GM21529 (cell line): ENCODE results near the gene COL1A2.

ENCODE experiments used
- ATAC-seq: cut with Tn5 transposase; IDR thresholded peaks from one replicate; pipeline ENCODE4 v1.9.1; 2021; ENCODE audit not compliant: unreplicated experiment

COL1A2 gene

DNA sequence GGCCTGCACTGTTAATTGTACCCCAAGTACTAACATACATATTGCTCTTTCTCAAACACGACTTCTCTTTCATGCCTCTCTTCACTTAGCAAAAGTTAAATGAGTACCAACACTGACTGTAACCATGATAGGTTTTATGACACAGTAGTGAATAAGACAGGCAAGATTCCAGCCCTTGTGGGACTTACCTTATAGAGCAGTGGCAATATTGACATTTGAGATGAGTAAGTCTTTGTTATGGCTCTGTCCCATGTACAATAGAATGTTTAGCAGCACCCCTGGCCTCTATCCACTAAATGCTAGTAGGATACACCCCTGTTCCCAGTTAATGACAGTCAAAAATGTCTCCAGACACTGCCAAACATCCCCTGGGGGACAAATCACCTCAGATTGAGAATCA is 11.9 kb upstream of the COL1A2 start:
- no peak for ATAC-seq

DNA sequence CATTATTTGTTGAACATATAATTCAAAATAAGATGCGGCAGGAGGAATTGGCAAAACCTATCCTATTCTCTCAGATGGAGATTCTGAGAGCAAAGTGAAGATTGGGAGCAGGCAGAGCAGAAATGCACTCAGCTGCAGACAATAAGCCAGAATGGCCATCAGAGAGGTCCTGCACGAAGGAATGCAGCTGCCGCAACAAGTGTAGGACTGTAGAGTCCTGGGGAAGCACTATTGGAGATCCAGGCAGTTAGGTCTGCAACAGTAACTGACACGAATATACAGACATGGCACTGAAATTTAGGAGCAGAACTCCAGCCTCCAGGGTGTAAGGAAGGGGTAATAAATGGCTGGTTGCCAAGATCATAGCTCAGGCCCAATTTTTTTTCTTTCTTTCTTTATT is 10.4 kb upstream of the COL1A2 start:
- no peak for ATAC-seq

DNA sequence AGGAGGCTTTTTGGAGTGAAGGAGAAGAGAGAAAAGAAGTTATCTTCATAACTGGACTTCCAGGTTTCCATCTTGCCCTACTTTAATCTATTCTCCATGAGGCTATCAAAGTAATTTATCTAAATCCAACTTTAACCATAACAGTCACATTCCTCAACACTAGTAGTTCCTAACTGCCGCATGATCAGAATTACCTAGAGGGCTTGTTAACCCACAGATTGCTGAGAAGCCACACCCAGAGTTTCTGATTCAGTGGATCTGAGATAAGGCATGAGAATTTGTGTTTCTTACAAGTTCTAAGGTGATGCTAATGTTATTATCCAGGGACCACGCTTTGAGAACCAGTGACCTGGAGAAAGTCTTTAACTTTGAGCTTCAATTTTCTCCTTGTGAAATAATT is 8.3 kb upstream of the COL1A2 start:
- no peak for ATAC-seq

DNA sequence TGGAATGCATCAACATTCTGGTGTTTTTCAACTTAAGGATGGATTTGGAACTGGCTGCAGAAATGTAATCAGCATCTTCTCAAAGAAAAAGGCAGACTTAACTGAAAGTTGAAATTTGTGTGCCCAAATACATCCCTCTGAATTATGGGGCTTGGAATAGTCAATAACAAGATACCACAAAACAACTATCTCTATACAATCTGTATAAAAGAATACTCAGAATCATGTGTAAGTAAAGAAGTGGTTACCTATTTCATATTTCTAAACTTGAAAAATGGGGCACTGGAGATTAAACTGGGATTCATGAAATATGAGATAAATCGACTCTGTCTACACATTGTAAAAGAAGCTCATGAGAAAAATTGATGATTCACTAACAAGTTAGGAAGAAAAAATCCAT is 6.2 kb upstream of the COL1A2 start:
- ATAC-seq: no peak

DNA sequence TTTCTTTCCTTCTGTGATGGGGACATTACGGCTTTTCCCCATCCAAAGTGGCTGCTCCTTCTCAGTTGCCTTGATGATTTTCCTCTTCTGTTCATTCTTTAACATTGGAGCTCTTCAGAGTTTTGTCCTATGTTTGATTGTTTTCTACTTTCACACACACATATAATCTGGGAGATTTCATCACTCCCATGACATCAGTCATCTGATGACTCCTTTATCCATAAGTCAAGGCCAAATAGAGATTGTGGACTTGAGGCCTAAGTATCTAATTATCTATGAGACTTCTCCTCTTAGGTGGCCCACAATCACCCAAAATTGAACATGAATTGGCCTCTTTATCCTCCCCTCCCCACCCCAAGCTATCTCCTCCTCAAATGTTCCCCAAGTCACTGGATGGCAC is 5.3 kb upstream of the COL1A2 start:
- no peak for ATAC-seq

DNA sequence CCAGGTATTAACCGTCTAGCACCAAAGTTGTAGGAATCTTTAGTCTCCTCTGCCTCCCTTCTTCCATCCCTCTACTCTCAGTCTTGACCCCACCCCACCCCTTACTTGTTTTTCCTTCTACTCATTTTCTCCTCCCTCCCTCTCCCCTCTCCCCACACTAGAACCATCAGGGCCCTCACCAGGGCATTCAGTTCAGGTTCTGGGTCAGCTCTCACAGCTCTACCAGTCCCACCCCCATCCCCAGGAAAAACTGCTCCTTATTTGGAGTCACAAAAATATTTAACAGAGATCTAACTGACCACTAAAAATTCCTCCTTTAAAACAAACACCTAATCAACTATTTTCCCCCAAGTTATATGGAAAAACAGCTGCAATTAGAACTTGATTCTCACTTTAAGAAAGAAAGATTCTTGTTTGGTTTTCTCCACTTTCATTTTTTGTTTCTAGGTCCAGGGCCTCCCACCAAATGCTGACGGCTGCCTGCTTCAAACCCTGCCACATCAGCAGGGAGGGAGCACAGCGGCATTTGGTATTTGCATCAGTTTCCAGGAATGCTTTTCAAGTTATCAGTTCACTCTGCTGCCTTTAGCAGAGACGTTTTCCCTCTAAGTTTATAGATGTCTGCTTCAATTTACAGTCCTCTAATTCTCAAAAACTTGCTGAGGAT is 2.8 kb upstream of the COL1A2 start:
- ATAC-seq: no peak

DNA sequence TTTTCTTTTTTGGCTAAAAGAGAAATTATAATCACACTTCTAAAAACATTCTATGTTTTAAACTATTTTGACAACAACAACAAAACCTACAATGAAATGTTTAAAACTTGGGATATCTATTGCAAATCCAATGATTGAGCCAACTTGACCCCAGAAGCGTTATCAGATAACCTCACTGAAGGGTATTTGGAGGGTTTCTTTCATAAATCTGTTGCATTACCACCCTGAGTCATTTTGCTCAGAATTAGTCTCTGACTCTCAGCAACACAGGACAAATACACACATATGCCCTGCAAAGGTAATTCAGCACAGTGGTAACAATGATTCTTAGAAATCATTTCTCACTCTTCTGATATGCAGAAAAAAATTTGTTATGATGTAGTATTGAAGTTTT is 2.3 kb upstream of the COL1A2 start:
- ATAC-seq: no peak

DNA sequence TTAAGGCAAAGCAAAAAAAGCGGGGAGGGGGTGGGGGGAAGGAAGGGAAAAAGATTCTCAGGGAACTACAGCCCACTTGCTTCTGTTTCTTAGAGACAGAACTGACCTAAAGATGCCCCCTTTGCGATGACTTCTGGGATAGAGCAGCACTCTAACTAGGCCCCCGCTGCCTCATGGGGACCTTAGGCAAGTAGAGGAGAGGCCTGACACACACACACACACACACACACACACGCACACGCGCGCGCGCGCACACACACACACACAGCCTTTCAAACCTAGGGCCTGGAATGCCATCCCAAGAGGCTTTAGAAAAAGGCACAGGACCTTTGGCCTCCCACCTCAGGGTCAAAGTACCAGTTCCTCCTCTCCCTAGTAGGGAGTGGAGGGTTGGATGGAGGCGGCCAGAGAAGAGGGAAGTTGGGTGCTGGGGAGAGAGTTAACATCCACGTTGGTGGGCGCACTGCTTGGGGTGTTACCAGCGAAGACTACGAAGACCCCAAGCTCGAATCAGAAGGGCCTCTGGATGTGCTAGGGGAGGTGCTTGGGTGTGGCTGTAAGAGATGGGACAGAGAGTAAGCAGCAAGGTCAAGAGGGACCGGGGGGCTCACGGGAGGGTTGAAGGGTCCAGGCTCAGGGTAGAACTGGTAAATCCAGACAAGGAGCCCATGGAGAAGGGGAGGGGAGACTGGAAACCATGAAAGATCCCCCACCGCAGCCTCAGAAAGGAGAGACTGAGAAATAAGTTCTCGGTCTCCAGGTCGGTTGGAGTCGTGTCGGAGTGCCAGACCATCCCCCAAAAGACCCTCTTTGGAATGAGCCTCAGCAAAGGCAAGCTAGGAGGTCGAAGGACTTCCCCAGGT is 1.2 kb upstream of the COL1A2 start:
- ATAC-seq: no peak

DNA sequence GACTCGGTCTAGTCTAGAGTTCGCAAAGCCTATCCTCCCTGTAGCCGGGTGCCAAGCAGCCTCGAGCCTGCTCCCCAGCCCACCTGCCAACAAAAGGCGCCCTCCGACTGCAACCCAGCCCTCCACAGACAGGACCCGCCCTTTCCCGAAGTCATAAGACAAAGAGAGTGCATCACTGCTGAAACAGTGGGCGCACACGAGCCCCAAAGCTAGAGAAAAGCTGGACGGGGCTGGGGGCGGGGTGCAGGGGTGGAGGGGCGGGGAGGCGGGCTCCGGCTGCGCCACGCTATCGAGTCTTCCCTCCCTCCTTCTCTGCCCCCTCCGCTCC is 622 bp upstream of the COL1A2 start:
- no peak for ATAC-seq

DNA sequence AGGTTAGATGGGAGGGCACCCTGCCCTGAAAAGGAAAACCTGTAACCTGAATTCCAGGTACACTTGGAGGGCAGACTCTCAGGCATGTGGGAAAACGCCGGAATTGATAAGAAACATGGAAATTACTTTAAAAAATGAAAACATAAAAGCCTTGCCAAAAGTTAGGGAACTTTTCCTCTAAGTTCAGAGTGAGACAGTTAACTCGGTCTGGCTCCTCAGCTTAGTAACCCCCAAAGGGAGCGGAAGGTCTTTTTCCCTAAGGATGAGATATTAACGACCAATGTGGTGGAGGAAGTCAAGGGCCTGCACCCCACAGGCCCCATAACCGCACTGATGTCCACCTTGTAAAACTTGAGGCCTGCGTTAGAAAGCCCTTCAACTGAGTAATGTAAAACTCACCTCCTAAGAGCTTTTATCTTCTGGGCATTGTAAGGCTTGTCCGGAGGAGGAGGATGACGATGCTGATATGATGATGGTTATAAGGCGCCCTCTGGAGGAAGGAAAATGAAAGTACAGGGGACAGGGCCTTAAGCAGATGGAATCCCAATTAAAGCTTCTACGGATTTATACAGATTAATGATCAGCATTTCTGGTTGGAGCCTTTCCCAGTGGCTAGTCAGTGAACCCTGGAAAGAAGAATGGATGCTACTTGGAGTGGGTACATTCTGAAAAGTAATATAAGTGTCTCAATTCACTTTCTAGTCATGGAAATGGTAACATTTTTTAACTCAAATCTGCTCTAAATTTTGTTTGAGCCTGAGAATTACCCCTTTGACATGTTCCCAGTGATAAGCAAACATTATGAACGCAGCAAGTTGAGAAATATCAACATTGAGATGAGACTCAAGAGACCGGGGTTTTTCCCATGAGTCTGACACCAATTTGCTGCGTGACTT is 694 bp downstream of the COL1A2 start:
- ATAC-seq: peak; percentile 90

DNA sequence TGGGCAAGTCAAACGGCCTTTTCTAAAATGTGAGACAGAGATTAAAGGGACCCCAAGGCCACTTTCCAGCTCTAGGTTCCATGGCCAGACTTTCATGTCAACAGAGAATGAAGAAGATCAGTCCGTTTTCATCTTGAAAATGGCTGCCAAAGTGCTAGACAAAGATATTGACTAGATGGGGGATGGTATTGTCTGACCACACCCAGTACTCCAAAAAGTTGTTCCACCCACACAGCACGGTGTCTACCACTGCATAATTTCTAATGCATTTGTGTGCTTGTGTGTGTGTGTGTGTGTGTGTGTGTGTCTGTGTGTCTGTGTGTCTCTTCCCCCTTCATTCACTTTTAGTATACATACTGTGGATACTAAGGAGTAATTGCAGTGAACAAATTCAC is 1.3 kb downstream of the COL1A2 start:
- ATAC-seq: no peak

DNA sequence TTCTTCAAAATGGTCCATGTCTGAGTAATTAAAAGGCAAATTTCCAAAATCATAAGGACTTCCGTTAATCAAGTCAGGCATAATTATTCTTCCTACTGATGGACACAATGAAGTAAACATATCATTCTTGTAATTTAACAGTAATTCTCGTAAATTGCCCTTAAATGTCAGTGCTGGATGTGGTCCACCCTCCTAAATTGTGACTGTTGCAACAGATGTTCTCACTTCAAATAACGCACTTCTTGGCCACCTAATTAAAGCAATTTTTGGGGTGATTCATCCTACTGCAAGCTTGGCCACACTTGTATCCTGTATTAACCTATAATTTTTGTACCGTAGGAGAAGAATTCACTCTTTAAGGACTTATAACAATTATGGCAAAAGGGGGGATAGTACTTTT is 1.9 kb downstream of the COL1A2 start:
- ATAC-seq: no peak

DNA sequence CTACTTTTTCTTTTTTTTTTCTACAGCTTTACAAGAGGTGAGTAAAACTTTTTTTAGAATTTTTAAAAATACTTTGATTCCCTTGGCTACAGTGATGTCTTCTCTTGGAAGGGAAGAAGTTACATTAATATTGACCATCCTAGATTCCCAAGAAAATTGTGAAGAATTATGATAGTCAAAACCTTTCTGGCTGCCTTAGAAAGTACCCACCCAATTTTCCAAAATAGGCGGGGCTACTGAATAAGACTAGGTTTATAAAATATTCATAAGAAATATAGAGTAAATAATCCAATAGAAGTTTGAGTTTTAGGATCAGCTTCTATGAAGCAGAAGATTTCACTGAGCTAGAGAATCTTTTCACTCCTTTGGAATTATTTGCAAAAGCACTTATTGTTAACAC is 3.0 kb downstream of the COL1A2 start:
- ATAC-seq: no peak

DNA sequence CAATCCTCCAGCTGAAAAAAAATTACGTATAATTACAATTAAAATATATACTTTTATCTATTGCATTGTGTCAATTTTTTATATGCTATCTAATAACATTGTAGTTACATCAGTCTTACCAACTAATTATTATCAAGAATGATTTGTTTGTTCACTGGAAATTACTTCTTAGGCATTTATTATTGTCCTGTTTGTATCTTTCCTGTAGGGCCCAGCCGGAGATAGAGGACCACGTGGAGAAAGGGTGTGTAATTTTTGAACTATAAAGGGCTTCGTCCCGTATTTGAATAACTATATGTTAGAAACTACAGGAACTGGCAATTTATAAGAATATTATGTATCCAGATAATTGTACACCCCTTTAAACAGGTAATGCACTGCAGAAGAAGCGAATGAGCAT is 4.1 kb downstream of the COL1A2 start:
- no peak for ATAC-seq

DNA sequence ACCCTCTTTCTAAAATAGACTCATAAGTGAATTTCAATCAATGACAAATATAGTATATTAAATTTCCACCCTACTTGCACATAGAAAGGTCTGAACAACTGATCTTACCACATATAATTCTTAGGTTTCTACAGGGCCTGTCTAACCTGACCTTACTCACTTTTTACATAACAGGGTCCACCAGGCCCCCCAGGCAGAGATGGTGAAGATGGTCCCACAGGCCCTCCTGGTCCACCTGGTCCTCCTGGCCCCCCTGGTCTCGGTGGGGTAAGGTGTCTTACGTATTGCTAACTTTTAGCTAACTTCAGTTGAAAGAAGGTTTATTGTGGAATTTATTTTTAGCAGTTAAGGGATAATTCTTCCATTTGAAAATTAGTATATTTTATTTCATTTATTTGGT is 5.3 kb downstream of the COL1A2 start:
- ATAC-seq: no peak

DNA sequence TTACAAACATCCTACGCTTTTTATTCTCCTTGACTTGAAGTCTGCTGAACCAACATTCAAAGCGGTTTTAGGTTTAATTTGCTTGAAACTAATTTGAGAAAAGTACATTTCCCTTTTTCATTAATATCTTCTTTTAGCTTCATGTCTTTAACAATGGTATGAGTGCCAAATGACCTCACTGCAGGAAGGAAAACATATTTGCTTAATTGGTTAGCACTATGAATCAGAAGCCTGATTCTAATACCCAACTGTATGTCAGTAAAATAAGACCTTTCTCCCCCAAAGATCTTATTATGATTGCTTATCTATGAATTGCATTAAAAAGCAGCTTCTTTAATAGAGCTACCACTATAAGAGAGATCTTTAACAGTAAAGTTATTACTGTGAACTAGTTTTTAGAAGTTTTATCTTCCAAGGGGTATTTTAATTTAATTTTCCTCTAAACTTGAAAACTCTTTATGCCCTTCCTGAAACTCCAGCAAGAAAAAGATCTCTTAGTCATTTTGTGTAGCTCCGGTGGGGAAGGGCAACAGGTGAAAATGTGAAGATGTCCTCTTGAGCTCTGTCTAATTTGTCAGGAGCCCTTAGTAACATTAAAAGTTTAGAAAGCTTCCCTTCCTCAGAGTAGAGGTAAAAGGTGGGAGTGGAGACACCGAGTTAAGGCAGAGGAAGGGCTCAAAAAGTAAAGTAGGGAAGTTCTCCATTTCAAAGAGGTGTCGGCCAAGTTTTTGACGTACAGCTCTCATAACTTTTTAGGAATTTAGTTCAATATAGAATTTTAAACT is 6.1 kb downstream of the COL1A2 start:
- ATAC-seq: no peak

DNA sequence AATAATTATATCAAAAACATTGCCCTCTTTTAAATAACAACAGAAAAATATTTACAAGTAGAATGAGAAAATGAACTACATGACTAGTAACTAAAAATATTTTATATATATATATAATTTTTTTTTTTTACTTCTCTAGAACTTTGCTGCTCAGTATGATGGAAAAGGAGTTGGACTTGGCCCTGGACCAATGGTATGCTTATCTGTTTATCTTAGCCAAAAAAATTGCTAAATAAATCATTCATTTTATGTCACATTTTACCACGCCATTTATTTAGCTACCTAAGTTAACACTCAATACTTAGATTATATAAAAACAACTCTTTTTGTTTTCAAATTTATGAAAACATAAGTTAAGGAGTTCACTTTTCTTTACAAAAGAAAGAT is 6.7 kb downstream of the COL1A2 start:
- no peak for ATAC-seq

DNA sequence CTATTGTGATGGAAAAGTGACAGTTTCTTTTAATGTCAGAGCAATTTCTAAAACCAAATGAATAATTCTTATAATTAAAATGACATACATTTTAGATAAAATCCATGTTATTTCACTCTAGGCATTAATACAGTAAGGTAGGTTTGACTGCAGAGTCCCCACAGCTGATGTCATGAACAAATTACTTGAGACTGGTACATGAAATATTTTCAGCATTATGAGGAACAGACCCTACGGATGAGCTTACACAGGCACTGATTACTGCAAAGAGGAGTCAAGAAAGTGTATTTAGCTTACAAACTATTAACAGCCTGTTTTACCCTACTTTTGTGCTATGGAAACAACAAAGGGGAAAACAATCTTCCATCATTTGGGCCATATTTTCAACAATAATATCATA is 8.9 kb downstream of the COL1A2 start:
- no peak for ATAC-seq

DNA sequence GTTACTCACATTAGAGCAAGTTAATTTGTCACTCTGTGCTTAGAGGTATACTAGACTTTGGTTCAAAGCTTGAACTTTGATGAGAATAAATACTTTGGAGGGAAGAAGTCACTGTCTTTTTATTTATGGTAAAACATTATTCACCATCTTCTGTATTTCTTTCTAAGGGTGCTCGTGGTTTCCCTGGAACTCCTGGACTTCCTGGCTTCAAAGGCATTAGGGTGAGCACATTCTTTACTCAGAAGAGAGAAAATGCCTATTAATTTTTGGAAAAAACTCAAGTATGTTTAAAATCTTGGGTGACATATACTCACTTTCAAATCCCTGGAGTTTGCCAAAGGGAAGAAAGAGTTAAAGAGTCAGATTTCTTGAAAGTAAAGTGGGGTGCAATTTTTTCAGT is 10.8 kb downstream of the COL1A2 start:
- ATAC-seq: no peak

DNA sequence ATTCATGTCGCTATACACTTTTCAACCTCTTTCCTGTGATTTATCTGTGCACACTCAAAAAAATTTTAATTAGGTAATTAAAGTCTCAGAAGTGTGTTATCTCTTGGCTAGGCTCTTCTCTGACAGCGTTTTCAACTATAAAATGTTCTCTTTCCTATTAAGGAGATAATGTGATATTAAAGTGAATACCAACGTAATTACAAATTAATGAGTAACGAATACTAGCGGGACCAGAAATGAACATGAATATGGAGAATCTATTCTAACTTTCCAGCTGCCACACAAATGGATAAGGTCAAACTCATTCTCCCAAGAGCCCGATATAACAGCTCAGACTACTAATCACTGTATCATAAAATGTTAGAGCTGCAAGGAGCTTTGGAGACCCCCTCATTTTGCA is 12.0 kb downstream of the COL1A2 start:
- ATAC-seq: no peak
